Fibroblast of lung (primary cell): ENCODE results near the gene CASP7.
"Not testable (repeated sequence)": the region's sequence is repeated elsewhere in the genome, so short reads cannot be mapped to it uniquely, and the experiment has no call there.

Experiments used
- EZH2 ChIP-seq: IDR thresholded peaks from 2 replicates; pipeline ENCODE4 v1.5.1; 2012; ENCODE audit warnings: low read length, control low read depth, mild to moderate bottlenecking; ENCODE audit errors: missing control alignments
- TF ChIP-seq, protein P1 (sequence below), 2 donors: IDR thresholded peaks in 1 of 2; conservative IDR thresholded peaks in 1 of 2; 1 replicate in 1 of 2; 2 replicates in 1 of 2; pipeline ENCODE4 v1.5.1; 2011 to 2012; ENCODE audit warnings: low read length in 2 of 2, control low read depth in 1 of 2, inconsistent platforms in 1 of 2, low read depth in 1 of 2, mild to moderate bottlenecking in 1 of 2

DNA sequence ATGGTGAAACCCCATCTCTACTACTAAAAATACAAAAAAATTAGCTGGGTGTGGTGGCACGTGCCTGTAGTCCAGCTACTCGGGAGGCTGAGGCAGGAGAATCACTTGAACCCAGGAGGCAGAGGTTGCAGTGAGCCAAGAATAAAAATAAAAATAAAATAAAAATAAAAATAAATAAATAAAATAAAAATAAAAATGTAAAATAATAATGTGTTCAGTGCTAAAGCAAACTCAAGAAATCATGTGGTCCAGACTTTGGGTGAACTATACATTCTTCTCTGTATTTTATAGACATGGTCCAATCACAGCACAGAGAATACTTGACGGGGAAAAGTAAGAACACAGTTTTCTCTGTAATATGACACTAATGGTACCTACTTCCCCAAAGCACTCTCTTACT, 27.3 kb upstream of the CASP7 start:
- TF ChIP-seq EZH2: not testable (repeated sequence)
- TF ChIP-seq, protein P1, sequence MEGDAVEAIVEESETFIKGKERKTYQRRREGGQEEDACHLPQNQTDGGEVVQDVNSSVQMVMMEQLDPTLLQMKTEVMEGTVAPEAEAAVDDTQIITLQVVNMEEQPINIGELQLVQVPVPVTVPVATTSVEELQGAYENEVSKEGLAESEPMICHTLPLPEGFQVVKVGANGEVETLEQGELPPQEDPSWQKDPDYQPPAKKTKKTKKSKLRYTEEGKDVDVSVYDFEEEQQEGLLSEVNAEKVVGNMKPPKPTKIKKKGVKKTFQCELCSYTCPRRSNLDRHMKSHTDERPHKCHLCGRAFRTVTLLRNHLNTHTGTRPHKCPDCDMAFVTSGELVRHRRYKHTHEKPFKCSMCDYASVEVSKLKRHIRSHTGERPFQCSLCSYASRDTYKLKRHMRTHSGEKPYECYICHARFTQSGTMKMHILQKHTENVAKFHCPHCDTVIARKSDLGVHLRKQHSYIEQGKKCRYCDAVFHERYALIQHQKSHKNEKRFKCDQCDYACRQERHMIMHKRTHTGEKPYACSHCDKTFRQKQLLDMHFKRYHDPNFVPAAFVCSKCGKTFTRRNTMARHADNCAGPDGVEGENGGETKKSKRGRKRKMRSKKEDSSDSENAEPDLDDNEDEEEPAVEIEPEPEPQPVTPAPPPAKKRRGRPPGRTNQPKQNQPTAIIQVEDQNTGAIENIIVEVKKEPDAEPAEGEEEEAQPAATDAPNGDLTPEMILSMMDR (conservative IDR thresholded peaks at IDR 0.05 in 1 of 2, IDR thresholded peaks at IDR 0.05 in 1 of 2; ENCODE audit: low read depth in 1 of 2, low read length in 2 of 2): not testable (repeated sequence)
